Mammary epithelial cell (primary cell): ENCODE measurements around the gene ARMC10.

ENCODE experiments used
- CTCF ChIP-seq, 2 donors: IDR thresholded peaks in 1 of 2; conservative IDR thresholded peaks in 1 of 2; 2 replicates each; pipeline ENCODE4 v1.5.1; 2011 to 2012; ENCODE audit warnings: inconsistent platforms in 2 of 2, low read length in 2 of 2, mild to moderate bottlenecking in 2 of 2, control low read depth in 1 of 2, low read depth in 1 of 2; ENCODE audit not compliant: insufficient read depth in 1 of 2; ENCODE audit errors: extremely low read depth in 1 of 2
- EZH2 ChIP-seq: IDR thresholded peaks from 2 replicates; pipeline ENCODE4 v1.6.1; 2012; ENCODE audit warnings: low read length, inconsistent platforms, borderline replicate concordance

- TF ChIP-seq CTCF (conservative IDR thresholded peaks at IDR 0.05 in 1 of 2, IDR thresholded peaks at IDR 0.05 in 1 of 2; ENCODE audit: extremely low read depth in 1 of 2, insufficient read depth in 1 of 2, low read depth in 1 of 2, low read length in 2 of 2) (no peak), EZH2 (no peak)
These were observed 26.1 kb upstream of the ARMC10 start for GRCh38 chr7:103048833-103049232.
